Transverse colon (tissue), 4 donors: ENCODE results near the gene MBOAT1. TPM values are rescaled to one million over a fixed set of nuclear protein-coding genes. Genes with fewer than 3 reads are reported as not detected.

Experiments used
- DNase-seq: peaks from one replicate; pipeline ENCODE4 v3.0.0-alpha.2; 2019
- H3K27ac ChIP-seq, 4 donors: fragments of 200-600 bp; sonication (generic); 2 replicates each; pipeline ENCODE4 v1.5.1; 2016 to 2018; ENCODE audit warnings: inconsistent platforms in 4 of 4
- H3K27me3 ChIP-seq: fragments of 200-600 bp; sonication (generic); 2 replicates; pipeline ENCODE4 v1.5.1; 2017; ENCODE audit warnings: inconsistent platforms
- H3K36me3 ChIP-seq, 4 donors: fragments of 200-600 bp; sonication (generic); 2 replicates each; pipeline ENCODE4 v1.5.1; 2017 to 2019; ENCODE audit warnings: inconsistent platforms in 4 of 4
- H3K4me1 ChIP-seq, 4 donors: fragments of 200-600 bp; sonication (generic); 2 replicates each; pipeline ENCODE4 v1.5.1; 2017 to 2020; ENCODE audit warnings: inconsistent platforms in 4 of 4
- H3K4me3 ChIP-seq, 4 donors: fragments of 200-600 bp; sonication (generic); 1 replicate in 1 of 4; 2 replicates in 3 of 4; pipeline versions ENCODE4 v1.5.1 to v1.6.1; 2017 to 2019; ENCODE audit warnings: inconsistent platforms in 4 of 4
- H3K9me3 ChIP-seq, 2 donors: fragments of 200-600 bp; sonication (generic); 2 replicates each; pipeline ENCODE4 v1.5.1; 2017 to 2019; ENCODE audit warnings: inconsistent platforms in 2 of 2
- CTCF ChIP-seq, 5 experiments: fragments of 200-600 bp in 3 of 5; fragments of 450-650 bp in 2 of 5; sonication (generic) in 3 of 5; IDR thresholded peaks; 1 replicate in 2 of 5; 2 replicates in 3 of 5; pipeline ENCODE4 v1.5.1; 2016 to 2017; ENCODE audit warnings: antibody characterized with exemption in 5 of 5, inconsistent platforms in 3 of 5, mild to moderate bottlenecking in 2 of 5, moderate library complexity in 1 of 5
- EP300 ChIP-seq: sonication (generic); formaldehyde crosslinking; IDR thresholded peaks from one replicate; pipeline ENCODE4 v1.6.1; 2017; ENCODE audit warnings: antibody characterized with exemption, low read depth
- POLR2A ChIP-seq: fragments of 450-650 bp; IDR thresholded peaks from one replicate; pipeline ENCODE4 v1.6.1; 2016; ENCODE audit warnings: antibody characterized with exemption, mild to moderate bottlenecking, moderate library complexity
- POLR2AphosphoS5 ChIP-seq, 3 donors: sonication (generic); formaldehyde crosslinking; IDR thresholded peaks; one replicate each; pipeline ENCODE4 v1.6.1; 2016; ENCODE audit warnings: antibody characterized with exemption in 3 of 3
- WGBS, 2 donors: methylation state at CpG; one replicate each; pipeline ENCODE4 v1.1.5; 2018; ENCODE audit warnings: low coverage in 1 of 2; 5-methylcytosine and 5-hydroxymethylcytosine counted together
- in situ Hi-C, 4 donors: fragments of 200-750 bp; cut with MboI; loops; one replicate each; pipeline versions ENCODE4 v1.15.0 to v1.15.1; 2017; ENCODE audit warnings: low sequenced_read_pairs in 3 of 4, low pct_ligation_motif_present in 1 of 4, low pct_unique_long_range_greater_than_20kb in 1 of 4
- intact Hi-C: fragments of 100-400 bp; cut with DNase I; formaldehyde crosslinking; loops from one replicate; pipeline ENCODE4 v1.15.1; 2023; ENCODE audit warnings: low total_unique reads
- total RNA-seq, 4 donors: library from RNA; depleted of rRNA; stranded (reverse); fragments of >200 nt; gene quantifications; one replicate each; pipeline ENCODE4 v1.1.0, GENCODE V29; 2016

Gene MBOAT1
- total RNA-seq, 4 donors from 2014 or later, result 10.3 to 85.3 (median 66.5) TPM

DNA sequence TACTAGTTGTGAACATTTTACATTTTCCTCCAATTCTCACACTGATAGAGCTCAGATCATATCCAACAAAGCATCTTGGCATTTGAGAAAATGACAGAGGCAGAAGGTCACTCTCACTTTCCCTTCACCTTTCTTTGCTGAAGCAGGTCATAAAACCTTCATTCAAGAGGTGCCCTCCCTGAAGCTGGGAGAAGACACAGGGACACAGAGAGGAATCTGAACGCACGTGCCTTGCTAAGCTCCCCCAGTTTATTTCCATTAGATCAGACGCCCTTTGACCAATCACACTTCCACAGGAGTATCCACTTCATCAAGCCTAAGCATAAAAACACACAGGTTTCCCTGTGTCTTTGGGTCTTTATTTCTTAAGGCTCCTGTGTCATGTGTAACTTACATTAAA is 9.2 kb upstream of the MBOAT1 start:
- peak overlapping the region; percentile 13 to 51 (median 28) for H3K27ac ChIP-seq

DNA sequence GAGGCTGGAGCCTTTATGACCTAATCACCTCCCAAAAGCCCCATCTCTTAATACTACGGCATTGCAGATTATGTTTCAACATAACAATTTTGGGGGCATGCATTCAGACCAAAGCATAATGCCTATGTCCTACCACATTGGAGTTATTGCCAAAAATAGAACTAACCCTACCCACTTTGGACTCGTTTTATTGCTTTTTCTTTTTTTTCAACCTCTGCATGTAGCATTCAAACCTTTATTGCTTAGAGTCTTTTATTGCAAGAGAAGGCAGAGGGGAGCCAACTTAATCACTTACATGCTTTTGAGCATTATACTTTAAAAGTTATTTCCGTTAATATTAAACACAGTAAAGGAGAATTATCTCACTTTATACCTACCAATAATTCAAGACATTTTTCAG is 8.1 kb upstream of the MBOAT1 start:
- in situ Hi-C loops (no loop called here), intact Hi-C loops (no loop called here)
- Histone ChIP-seq H3K4me1 (peaks cover 0 to 41% (median 13%) of the 10 kb centered on the region in 4 donors), H3K36me3 (no peaks in the 10 kb centered on the region), H3K27me3 (no peaks in the 10 kb centered on the region), H3K27ac (peak overlapping the region; percentile 13 to 41 (median 28)), H3K4me3 (no peak overlapping the region), H3K9me3 (no peaks in the 10 kb centered on the region)
- no peak for DNase-seq
- 34 to 48% methylated on average over 3 of the region's 3 CpGs for WGBS, 2 donors
- TF ChIP-seq CTCF (IDR thresholded peaks at IDR 0.05) (no peak), EP300 (no peak), POLR2A (no peak), POLR2AphosphoS5 (IDR thresholded peaks at IDR 0.05) (no peak)

More for the DNA sequence above, 9.2 kb upstream of the MBOAT1 start:
- in situ Hi-C loops, result no loop called here
- intact Hi-C loops, result no loop called here
- peaks cover 0 to 41% (median 13%) of the 10 kb centered on the region in 4 donors for H3K4me1 ChIP-seq
- H3K27me3 ChIP-seq, result no peaks in the 10 kb centered on the region
- no peak for TF ChIP-seq POLR2A
- H3K9me3 ChIP-seq, result no peaks in the 10 kb centered on the region
- WGBS, 2 donors, result 49% methylated on average over 3 of the region's 3 CpGs; no CpG with 5 or more reads in 1 of the 2 donors
- DNase-seq, result no peak
- no peaks in the 10 kb centered on the region for H3K36me3 ChIP-seq
- H3K4me3 ChIP-seq, result no peak overlapping the region

DNA sequence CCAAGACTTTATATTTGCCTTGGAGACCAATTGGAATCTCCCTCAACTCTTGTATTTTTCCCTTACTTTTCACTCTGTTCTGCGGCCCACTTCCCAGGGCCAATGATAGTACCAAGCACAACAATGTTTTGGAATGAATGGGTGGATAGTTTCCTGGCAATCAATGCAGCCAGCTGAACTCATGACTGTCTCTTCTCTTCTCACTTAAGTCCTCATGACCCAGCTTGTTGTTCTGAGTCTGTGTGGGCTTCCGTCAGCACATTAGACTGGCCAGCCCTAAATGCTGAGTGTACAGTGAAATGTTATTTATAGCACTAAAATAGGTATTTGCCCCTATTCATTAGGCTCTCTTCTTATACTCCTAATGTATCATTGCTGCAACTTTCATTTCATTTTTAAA is 5.6 kb upstream of the MBOAT1 start:
- Histone ChIP-seq H3K27me3 (no peaks in the 10 kb centered on the region), H3K4me1 (peaks cover 9 to 54% (median 22%) of the 10 kb centered on the region in 4 donors), H3K27ac (peak overlapping the region; percentile 9 to 46 (median 32)), H3K4me3 (no peak overlapping the region), H3K36me3 (no peaks in the 10 kb centered on the region), H3K9me3 (no peaks in the 10 kb centered on the region)
- 60 to 73% methylated on average over 1 to 2 of the region's 2 CpGs for WGBS, 2 donors
- TF ChIP-seq POLR2A (no peak), EP300 (no peak), CTCF (IDR thresholded peaks at IDR 0.05) (no peak), POLR2AphosphoS5 (IDR thresholded peaks at IDR 0.05) (no peak)
- in situ Hi-C loops, result no loop called here
- DNase-seq, result no peak
- intact Hi-C loops, result loop anchor here (10.0 kb wide), 1 partner anchor 93 kb away; no protein-coding TSS in a partner anchor

GRCh38 chr6:20217324-20217855 is 5.1 kb upstream of the MBOAT1 start:
- DNase-seq, result no peak
- Histone ChIP-seq H3K9me3 (no peaks in the 10 kb centered on the region), H3K27ac (peak overlapping the region; percentile 9 to 46 (median 32)), H3K4me1 (peaks cover 9 to 54% (median 22%) of the 10 kb centered on the region in 4 donors), H3K4me3 (no peak overlapping the region), H3K36me3 (no peaks in the 10 kb centered on the region), H3K27me3 (no peaks in the 10 kb centered on the region)
- intact Hi-C loops (loop anchor here (10.0 kb wide), 1 partner anchor 93 kb away; no protein-coding TSS in a partner anchor), in situ Hi-C loops (no loop called here)
- TF ChIP-seq CTCF (IDR thresholded peaks at IDR 0.05) (no peak), EP300 (no peak), POLR2A (no peak), POLR2AphosphoS5 (IDR thresholded peaks at IDR 0.05) (no peak)
- 39 to 53% methylated on average over 4 to 5 of the region's 5 CpGs for WGBS, 2 donors

GRCh38 chr6:20215310-20215709 is 3.0 kb upstream of the MBOAT1 start:
- H3K4me3 ChIP-seq, result no peak overlapping the region
- TF ChIP-seq POLR2AphosphoS5 (IDR thresholded peaks at IDR 0.05), result no peak
- TF ChIP-seq POLR2A, result no peak
- TF ChIP-seq EP300, result no peak
- no peak for TF ChIP-seq CTCF (IDR thresholded peaks at IDR 0.05)
- no peaks in the 10 kb centered on the region for H3K9me3 ChIP-seq
- no peaks in the 10 kb centered on the region for H3K27me3 ChIP-seq
- in situ Hi-C loops, result no loop called here
- no peaks in the 10 kb centered on the region for H3K36me3 ChIP-seq
- intact Hi-C loops, result loop anchor here (10.0 kb wide), 1 partner anchor 91 kb away; no protein-coding TSS in a partner anchor
- peaks cover 12 to 47% (median 25%) of the 10 kb centered on the region in 4 donors for H3K4me1 ChIP-seq
- no peak for DNase-seq
- H3K27ac ChIP-seq, result no peak overlapping the region
